Natural killer cell (primary cell): ENCODE results near the gene GLI3. TPM values are rescaled to one million over a fixed set of nuclear protein-coding genes. Genes with fewer than 3 reads are reported as not detected.
A peak's percentile ranks its signal among the peaks of the same experiment; 100 is the strongest.

Experiments used
- ATAC-seq, 3 donors: fragments of 150-1000 bp in 2 of 3; fragments of 200-7000 bp in 1 of 3; cut with Tn5 transposase; 1 replicate in 1 of 3; 2 replicates in 2 of 3; pipeline ENCODE4 v1.10.0; 2021; ENCODE audit warnings: mild to moderate bottlenecking in 2 of 3, moderate library complexity in 2 of 3
- DNase-seq, 2 donors: peaks; one replicate each; pipeline versions ENCODE4 v3.0.0 to v3.0.0-alpha.2; 2013 to 2021; ENCODE audit warnings: mixed read lengths in 1 of 2
- H3K27ac ChIP-seq: one replicate; pipeline ENCODE4 v1.5.1; 2013; ENCODE audit warnings: mild to moderate bottlenecking, low read length
- H3K27me3 ChIP-seq: one replicate; pipeline ENCODE4 v1.6.1; 2013; ENCODE audit warnings: low read length; ENCODE audit not compliant: control insufficient read depth, insufficient read depth
- H3K36me3 ChIP-seq: one replicate; pipeline ENCODE4 v1.6.1; 2013; ENCODE audit warnings: low read length; ENCODE audit not compliant: control insufficient read depth, insufficient read depth
- H3K4me1 ChIP-seq: one replicate; pipeline ENCODE4 v1.6.1; 2013; ENCODE audit warnings: low read length; ENCODE audit not compliant: control insufficient read depth, insufficient read depth
- H3K4me3 ChIP-seq: one replicate; pipeline ENCODE4 v1.5.1; 2013; ENCODE audit warnings: low read length
- H3K9me3 ChIP-seq: one replicate; pipeline ENCODE4 v1.6.1; 2013; ENCODE audit warnings: low read length; ENCODE audit not compliant: control insufficient read depth, insufficient read depth
- H3K27ac Mint-ChIP-seq, 2 donors: one replicate each; pipeline ENCODE4 v1.8.0; 2022; ENCODE audit warnings: mild to moderate bottlenecking in 2 of 2, mixed read lengths in 2 of 2, moderate library complexity in 1 of 2
- H3K27me3 Mint-ChIP-seq, 2 donors: one replicate each; pipeline ENCODE4 v1.8.0; 2022; ENCODE audit warnings: low read depth in 2 of 2, mixed read lengths in 2 of 2
- H3K36me3 Mint-ChIP-seq: one replicate; pipeline ENCODE4 v1.8.0; 2022; ENCODE audit warnings: mixed read lengths
- H3K4me1 Mint-ChIP-seq, 2 donors: one replicate each; pipeline ENCODE4 v1.8.0; 2022; ENCODE audit warnings: mixed read lengths in 2 of 2
- H3K4me3 Mint-ChIP-seq: one replicate; pipeline ENCODE4 v1.8.0; 2022; ENCODE audit warnings: mild to moderate bottlenecking, moderate library complexity, mixed read lengths
- H3K9me3 Mint-ChIP-seq, 2 donors: one replicate each; pipeline ENCODE4 v1.8.0; 2022; ENCODE audit warnings: mixed read lengths in 2 of 2
- WGBS: methylation state at CpG from one replicate; pipeline ENCODE4 v1.1.7; 2013; ENCODE audit warnings: missing lambda C conversion rate; ENCODE audit not compliant: insufficient coverage; 5-methylcytosine and 5-hydroxymethylcytosine counted together
- intact Hi-C: fragments of 100-400 bp; cut with micrococcal nuclease; formaldehyde crosslinking; loops from one replicate; pipeline ENCODE4 v1.14.2; 2022
- total RNA-seq, 4 donors: library from RNA; stranded (reverse); fragments of 120-200 nt in 1 of 4; gene quantifications; one replicate each; pipeline versions ENCODE4 v1.2.3 to v1.2.4, GENCODE V29; 2013 to 2022
- TF ChIP-seq, protein P1 (sequence below): fragments of 200-600 bp; IDR thresholded peaks from one replicate; pipeline ENCODE4 v1.8.0; 2022; ENCODE audit warnings: antibody characterized with exemption

GLI3 gene
- total RNA-seq, 3 donors from 2014 or later (not counting 1 experiment from before 2014, with no cell fraction given): 2.9 to 4.7 (median 3.1) TPM

DNA sequence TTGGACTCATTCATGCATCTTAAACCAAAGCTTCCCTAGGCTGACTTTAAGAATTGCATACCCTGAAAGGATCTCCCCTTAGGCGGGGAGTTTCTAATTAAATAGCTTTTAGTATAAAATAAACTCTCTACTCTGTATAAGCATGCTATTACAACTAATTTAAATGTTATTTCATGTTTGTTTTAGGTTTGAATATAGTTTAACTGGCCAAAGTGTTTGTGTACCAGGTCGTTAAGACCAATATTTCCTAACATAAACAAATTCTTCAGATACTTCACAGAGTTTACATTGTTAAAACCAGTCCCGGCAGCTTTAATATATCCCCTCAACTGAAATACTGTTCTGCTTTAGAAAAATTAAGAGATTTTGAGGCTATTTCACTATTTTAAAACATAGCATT is 2.3 kb downstream of the GLI3 start:
- Mint-ChIP-seq H3K4me3 (peak overlapping the region; percentile 37), H3K36me3 (no peaks in the 10 kb centered on the region), H3K9me3 (no peaks in the 10 kb centered on the region), H3K4me1 (peaks cover 15 to 21% of the 10 kb centered on the region in 2 donors), H3K27me3 (peaks cover 48 to 74% of the 10 kb centered on the region in 2 donors), H3K27ac (no peak overlapping the region)
- ATAC-seq (no peak), DNase-seq (no peak)
- H3K9me3 ChIP-seq: no peaks in the 10 kb centered on the region
- peaks cover 18% of the 10 kb centered on the region for H3K4me1 ChIP-seq
- 88% methylated on average over 1 of the region's 3 CpGs for WGBS
- intact Hi-C loops: no loop called here
- H3K4me3 ChIP-seq: no peak overlapping the region
- H3K27me3 ChIP-seq: peaks cover 29% of the 10 kb centered on the region
- no peaks in the 10 kb centered on the region for H3K36me3 ChIP-seq
- H3K27ac ChIP-seq: no peak overlapping the region
- TF ChIP-seq, protein P1, sequence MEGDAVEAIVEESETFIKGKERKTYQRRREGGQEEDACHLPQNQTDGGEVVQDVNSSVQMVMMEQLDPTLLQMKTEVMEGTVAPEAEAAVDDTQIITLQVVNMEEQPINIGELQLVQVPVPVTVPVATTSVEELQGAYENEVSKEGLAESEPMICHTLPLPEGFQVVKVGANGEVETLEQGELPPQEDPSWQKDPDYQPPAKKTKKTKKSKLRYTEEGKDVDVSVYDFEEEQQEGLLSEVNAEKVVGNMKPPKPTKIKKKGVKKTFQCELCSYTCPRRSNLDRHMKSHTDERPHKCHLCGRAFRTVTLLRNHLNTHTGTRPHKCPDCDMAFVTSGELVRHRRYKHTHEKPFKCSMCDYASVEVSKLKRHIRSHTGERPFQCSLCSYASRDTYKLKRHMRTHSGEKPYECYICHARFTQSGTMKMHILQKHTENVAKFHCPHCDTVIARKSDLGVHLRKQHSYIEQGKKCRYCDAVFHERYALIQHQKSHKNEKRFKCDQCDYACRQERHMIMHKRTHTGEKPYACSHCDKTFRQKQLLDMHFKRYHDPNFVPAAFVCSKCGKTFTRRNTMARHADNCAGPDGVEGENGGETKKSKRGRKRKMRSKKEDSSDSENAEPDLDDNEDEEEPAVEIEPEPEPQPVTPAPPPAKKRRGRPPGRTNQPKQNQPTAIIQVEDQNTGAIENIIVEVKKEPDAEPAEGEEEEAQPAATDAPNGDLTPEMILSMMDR: no peak

DNA sequence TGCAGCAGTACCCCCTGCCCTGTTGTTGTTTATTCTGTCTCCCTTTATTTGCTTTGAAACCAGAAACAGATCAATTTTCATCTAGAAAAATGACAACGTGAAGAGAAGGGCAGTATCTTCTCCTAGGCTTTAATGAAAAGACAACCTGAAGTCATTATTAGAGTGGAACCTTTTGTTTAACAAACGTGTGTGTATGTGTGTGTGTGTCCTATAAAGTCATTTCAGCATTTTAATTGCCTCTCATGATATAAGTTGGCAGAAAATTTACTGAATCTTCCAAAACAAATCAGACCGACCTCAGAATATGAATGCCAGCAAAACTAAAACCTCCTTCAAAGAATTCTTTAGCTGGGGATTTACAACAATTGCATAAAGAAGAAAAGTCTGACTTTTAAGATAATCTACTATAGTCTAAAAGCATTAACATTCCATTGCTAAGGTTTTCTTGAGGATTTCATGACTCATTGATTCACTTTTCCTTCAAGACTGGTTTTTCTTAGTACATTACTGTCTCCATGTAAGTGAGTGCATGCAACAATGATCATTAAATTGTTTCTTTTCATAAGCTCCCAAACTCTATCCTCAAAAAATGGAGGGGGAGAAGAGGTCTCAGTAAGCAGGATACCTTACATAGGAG is 3.2 kb downstream of the GLI3 start:
- Histone ChIP-seq H3K9me3 (no peaks in the 10 kb centered on the region), H3K27ac (no peak overlapping the region), H3K4me3 (no peak overlapping the region), H3K4me1 (peaks cover 18% of the 10 kb centered on the region), H3K36me3 (no peaks in the 10 kb centered on the region), H3K27me3 (peaks cover 31% of the 10 kb centered on the region)
- DNase-seq (no peak), ATAC-seq (no peak)
- 53% methylated on average over 2 of the region's 3 CpGs for WGBS
- H3K36me3 Mint-ChIP-seq: no peaks in the 10 kb centered on the region
- peak overlapping the region; percentile 15 for H3K4me3 Mint-ChIP-seq
- TF ChIP-seq, protein P1: no peak
- H3K27ac Mint-ChIP-seq: no peak overlapping the region
- intact Hi-C loops: no loop called here
- peaks cover 15 to 19% of the 10 kb centered on the region in 2 donors for H3K4me1 Mint-ChIP-seq
- no peaks in the 10 kb centered on the region for H3K9me3 Mint-ChIP-seq
- peaks cover 46 to 71% of the 10 kb centered on the region in 2 donors for H3K27me3 Mint-ChIP-seq

DNA sequence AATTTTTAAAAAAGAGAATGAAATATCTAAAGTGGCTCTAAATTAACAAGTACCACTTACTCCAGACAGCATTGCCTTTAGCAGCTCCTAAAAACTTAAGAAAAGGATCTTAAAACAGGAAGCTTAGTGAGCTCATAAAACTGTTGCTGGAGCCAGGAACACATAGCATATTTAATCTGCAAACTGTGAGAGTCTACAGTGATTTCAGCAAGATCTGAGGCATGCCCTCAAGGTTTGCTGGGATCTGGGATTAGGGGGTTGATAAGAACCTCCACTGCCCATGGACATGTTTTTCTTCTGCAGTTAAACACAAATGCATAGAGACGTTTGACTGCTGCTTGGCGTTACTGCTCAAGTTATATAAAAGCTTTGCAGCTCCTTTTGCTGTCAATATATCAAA is 3.8 kb downstream of the GLI3 start:
- Mint-ChIP-seq H3K4me3 (no peak overlapping the region), H3K4me1 (peaks cover 8 to 14% of the 10 kb centered on the region in 2 donors), H3K9me3 (no peaks in the 10 kb centered on the region), H3K27ac (no peak overlapping the region), H3K36me3 (no peaks in the 10 kb centered on the region), H3K27me3 (peaks cover 40 to 70% of the 10 kb centered on the region in 2 donors)
- Histone ChIP-seq H3K27me3 (peaks cover 30% of the 10 kb centered on the region), H3K4me3 (no peak overlapping the region), H3K27ac (no peak overlapping the region), H3K36me3 (no peaks in the 10 kb centered on the region), H3K4me1 (peaks cover 19% of the 10 kb centered on the region), H3K9me3 (no peaks in the 10 kb centered on the region)
- TF ChIP-seq, protein P1: no peak
- 73% methylated on average over 2 of the region's 2 CpGs for WGBS
- DNase-seq: no peak
- no peak for ATAC-seq
- intact Hi-C loops: no loop called here

DNA sequence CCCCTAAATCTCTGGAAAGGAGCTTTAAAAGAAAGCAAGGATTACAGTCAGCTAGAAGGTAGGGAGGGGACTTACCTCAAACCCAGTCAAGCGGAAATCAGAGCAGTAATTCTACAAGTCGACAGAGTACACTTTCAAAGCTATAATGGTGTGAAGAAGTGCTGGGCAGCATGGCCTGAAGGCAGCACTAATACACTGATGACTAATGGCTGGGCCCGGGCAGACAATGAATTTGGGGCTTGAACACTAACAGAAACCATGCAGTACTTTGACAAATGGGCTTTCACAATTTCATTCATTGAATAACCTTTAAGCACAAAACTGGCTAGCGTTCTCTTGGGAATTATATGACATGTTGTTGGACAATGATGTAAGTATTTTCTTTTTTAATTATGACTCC is 4.7 kb downstream of the GLI3 start:
- Mint-ChIP-seq H3K4me1 (peaks cover 15 to 19% of the 10 kb centered on the region in 2 donors), H3K27ac (no peak overlapping the region), H3K36me3 (peaks cover 5% of the 10 kb centered on the region), H3K9me3 (no peaks in the 10 kb centered on the region), H3K27me3 (peaks cover 47 to 76% of the 10 kb centered on the region in 2 donors), H3K4me3 (no peak overlapping the region)
- peaks cover 20% of the 10 kb centered on the region for H3K4me1 ChIP-seq
- TF ChIP-seq, protein P1: no peak
- H3K36me3 ChIP-seq: no peaks in the 10 kb centered on the region
- 72% methylated on average over 3 of the region's 4 CpGs for WGBS
- no peak for ATAC-seq
- no peak overlapping the region for H3K4me3 ChIP-seq
- no peak overlapping the region for H3K27ac ChIP-seq
- H3K9me3 ChIP-seq: no peaks in the 10 kb centered on the region
- peaks cover 29% of the 10 kb centered on the region for H3K27me3 ChIP-seq
- DNase-seq: no peak
- intact Hi-C loops: no loop called here
